ENCODE results near the gene MBL2.

MBL2 gene

GRCh38 chr10:52772623-52773022 lies at the start of gene MBL2:
Gene MBL2 (minus strand): TSS chr10:52772784. CDS start chr10:52771635, 1,149 bp downstream.
- no peak for DNase-seq

- no peak for DNase-seq
These were observed 47.7 kb upstream of the MBL2 start for GRCh38 chr10:52820309-52820708.

- DNase-seq: no peak
These were observed 45.4 kb upstream of the MBL2 start for GRCh38 chr10:52818019-52818418.

GRCh38 chr10:52814506-52814905 lies 41.9 kb upstream of the MBL2 start:
- no peak for DNase-seq

GRCh38 chr10:52811776-52812175 lies 39.2 kb upstream of the MBL2 start:
- no peak for DNase-seq

- DNase-seq: no peak
These were observed 38.2 kb upstream of the MBL2 start for GRCh38 chr10:52810761-52811160.

- no peak for DNase-seq
These were observed 35.2 kb upstream of the MBL2 start for GRCh38 chr10:52807803-52808202.

GRCh38 chr10:52805414-52806285 lies 33.1 kb upstream of the MBL2 start:
- no peak for DNase-seq

- no peak for DNase-seq
These were observed 29.4 kb upstream of the MBL2 start for GRCh38 chr10:52801947-52802346.

GRCh38 chr10:52786098-52786497 lies 13.5 kb upstream of the MBL2 start:
- no peak for DNase-seq

GRCh38 chr10:52785418-52785817 lies 12.8 kb upstream of the MBL2 start:
- DNase-seq: no peak

- DNase-seq: no peak
These were observed 11.1 kb upstream of the MBL2 start for GRCh38 chr10:52783726-52784125.

- no peak for DNase-seq
These were observed 10.0 kb upstream of the MBL2 start for GRCh38 chr10:52782554-52782953.

- no peak for DNase-seq
These were observed 8.0 kb upstream of the MBL2 start for GRCh38 chr10:52780391-52781155.

- DNase-seq: peak; percentile 73
These were observed 7.2 kb upstream of the MBL2 start for GRCh38 chr10:52779541-52780390.

GRCh38 chr10:52778511-52779392 lies 6.2 kb upstream of the MBL2 start:
- no peak for DNase-seq

- no peak for DNase-seq
These were observed 4.8 kb upstream of the MBL2 start for GRCh38 chr10:52777414-52777813.

GRCh38 chr10:52776471-52776903 lies 3.9 kb upstream of the MBL2 start:
- no peak for DNase-seq

GRCh38 chr10:52775132-52775647 lies 2.6 kb upstream of the MBL2 start:
- DNase-seq: no peak

- DNase-seq: no peak
These were observed 2.1 kb upstream of the MBL2 start for GRCh38 chr10:52774600-52775106.

GRCh38 chr10:52774182-52774581 lies 1.6 kb upstream of the MBL2 start:
- DNase-seq: no peak
